Panc1 (cell line): ENCODE measurements around the gene CTNND2. TPM values are rescaled to one million over a fixed set of nuclear protein-coding genes. Genes with fewer than 3 reads are reported as not detected.

ENCODE experiments used
- ATAC-seq: fragments of 200-7000 bp; cut with Tn5 transposase; 2 replicates; pipeline ENCODE4 v1.9.1; 2020; ENCODE audit warnings: mild to moderate bottlenecking, moderate library complexity
- BruUV-seq: library from RNA; stranded (reverse); fragments of 400-500 nt; replicated peaks from 2 replicates; lab custom pipeline; 2021; lab: Mats Ljungman, UMichigan
- CTCF ChIA-PET: fragments of 300-600 bp; sonication (Branson Sonifier 250); formaldehyde crosslinking; loops from one replicate; lab custom pipeline; 2022; ENCODE audit warnings: antibody characterized with exemption; lab: Charles Lee
- POLR2A ChIA-PET: fragments of 300-600 bp; sonication (Branson Sonifier 250); formaldehyde crosslinking; loops from one replicate; lab custom pipeline; 2022; ENCODE audit warnings: antibody characterized with exemption; lab: Charles Lee
- DNase-seq: peaks from one replicate; pipeline ENCODE4 v3.0.0-alpha.2; 2010; ENCODE audit warnings: low read depth, low spot score
- H3K27ac ChIP-seq: 2 replicates; pipeline ENCODE4 v1.5.1; 2011; ENCODE audit warnings: mild to moderate bottlenecking, low read length, inconsistent platforms
- H3K27me3 ChIP-seq: fragments of 200-500 bp; sonication (Bioruptor generic); 2 replicates; pipeline ENCODE4 v1.6.0; 2014; ENCODE audit warnings: low read length, inconsistent platforms; ENCODE audit not compliant: control insufficient read depth, insufficient read depth
- H3K36me3 ChIP-seq: fragments of 200-500 bp; sonication (Bioruptor generic); 2 replicates; pipeline ENCODE4 v1.5.1; 2014; ENCODE audit warnings: inconsistent platforms, mild to moderate bottlenecking, low read length, moderate library complexity; ENCODE audit not compliant: control insufficient read depth, insufficient read depth
- H3K4me1 ChIP-seq: 2 replicates; pipeline ENCODE4 v1.5.1; 2011; ENCODE audit warnings: inconsistent platforms, mild to moderate bottlenecking, low read length, moderate library complexity; ENCODE audit not compliant: control insufficient read depth, insufficient read depth
- H3K4me3 ChIP-seq, 2 experiments: 2 replicates each; pipeline ENCODE4 v1.5.1; 2011 to 2012; ENCODE audit warnings: low read depth in 2 of 2, low read length in 2 of 2, mild to moderate bottlenecking in 2 of 2, inconsistent platforms in 1 of 2, moderate library complexity in 1 of 2
- H3K9me3 ChIP-seq: fragments of 200-500 bp; sonication (Bioruptor generic); 2 replicates; pipeline ENCODE4 v1.5.1; 2014; ENCODE audit warnings: low read depth, mild to moderate bottlenecking, inconsistent platforms, low read length, moderate library complexity; ENCODE audit not compliant: control insufficient read depth, insufficient read depth
- POLR2AphosphoS5 ChIP-seq: IDR thresholded peaks from 2 replicates; pipeline ENCODE4 v1.6.1; 2012; ENCODE audit warnings: mild to moderate bottlenecking, low read depth, low read length, moderate library complexity
- SIN3A ChIP-seq: IDR thresholded peaks from 2 replicates; pipeline ENCODE4 v1.6.1; 2012; ENCODE audit warnings: low read depth, mild to moderate bottlenecking, low read length, moderate library complexity, borderline replicate concordance; ENCODE audit not compliant: insufficient read depth
- TCF7L2 ChIP-seq: IDR thresholded peaks from 2 replicates; pipeline ENCODE4 v1.6.1; 2011; ENCODE audit warnings: mild to moderate bottlenecking, low read depth, low read length, inconsistent platforms
- in situ Hi-C: cut with HindIII; loops from 2 replicates; pipeline ENCODE4 v1.10.0; 2016; ENCODE audit warnings: low sequenced_read_pairs, low pct_unique_long_range_greater_than_20kb
- intact Hi-C: fragments of 100-400 bp; cut with micrococcal nuclease; formaldehyde crosslinking; loops from one replicate; pipeline ENCODE4 v1.10.0; 2022; ENCODE audit not compliant: unreplicated experiment
- total RNA-seq: library from RNA; stranded (reverse); gene quantifications from one replicate; pipeline ENCODE4 v1.2.1, GENCODE V29; 2021; ENCODE audit not compliant: unreplicated experiment
- TF ChIP-seq, protein P1 (sequence below), 2 experiments: IDR thresholded peaks; 2 replicates each; pipeline ENCODE4 v1.6.1; 2011 to 2012; ENCODE audit warnings: low read depth in 2 of 2, control low read depth in 1 of 2, low read length in 1 of 2, mild to moderate bottlenecking in 1 of 2, moderate library complexity in 1 of 2; ENCODE audit not compliant: insufficient read depth in 1 of 2
- TF ChIP-seq, protein P2 (sequence below): fragments of 450-650 bp; IDR thresholded peaks from 2 replicates; pipeline ENCODE4 v1.5.1; 2017; ENCODE audit warnings: mild to moderate bottlenecking

The CTNND2 gene
- total RNA-seq, 1 experiment from 2014 or later: 1.0 TPM

DNA sequence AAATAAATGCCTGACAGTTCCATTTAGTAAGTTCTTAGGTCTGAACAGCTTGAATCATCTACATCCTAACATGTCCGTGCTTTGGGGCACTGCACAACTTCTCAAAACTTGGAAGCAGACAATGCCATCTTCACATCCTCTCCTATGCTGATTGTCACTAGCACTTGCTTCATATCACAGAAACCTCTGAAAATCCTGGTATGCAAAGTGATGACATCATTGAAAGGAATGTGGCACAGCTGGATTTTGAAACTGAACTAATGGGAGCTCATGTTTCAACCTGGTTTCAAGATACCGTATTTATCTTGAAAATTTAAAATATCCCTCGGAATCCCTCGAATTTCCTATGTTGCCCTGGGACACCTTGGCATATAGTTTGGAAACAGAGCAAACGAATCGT is 653.0 kb downstream of the CTNND2 start:
- Histone ChIP-seq H3K27me3 (no peaks in the 10 kb centered on the region; the same call in 1 of the 2 replicates), H3K4me1 (no peaks in the 10 kb centered on the region), H3K9me3 (no peaks in the 10 kb centered on the region), H3K27ac (no peak overlapping the region), H3K36me3 (no peaks in the 10 kb centered on the region), H3K4me3 (no peak overlapping the region)
- in situ Hi-C loops: no loop called here
- ATAC-seq (no peak), DNase-seq (no peak)
- intact Hi-C loops: no loop called here
- TF ChIP-seq, protein P1, sequence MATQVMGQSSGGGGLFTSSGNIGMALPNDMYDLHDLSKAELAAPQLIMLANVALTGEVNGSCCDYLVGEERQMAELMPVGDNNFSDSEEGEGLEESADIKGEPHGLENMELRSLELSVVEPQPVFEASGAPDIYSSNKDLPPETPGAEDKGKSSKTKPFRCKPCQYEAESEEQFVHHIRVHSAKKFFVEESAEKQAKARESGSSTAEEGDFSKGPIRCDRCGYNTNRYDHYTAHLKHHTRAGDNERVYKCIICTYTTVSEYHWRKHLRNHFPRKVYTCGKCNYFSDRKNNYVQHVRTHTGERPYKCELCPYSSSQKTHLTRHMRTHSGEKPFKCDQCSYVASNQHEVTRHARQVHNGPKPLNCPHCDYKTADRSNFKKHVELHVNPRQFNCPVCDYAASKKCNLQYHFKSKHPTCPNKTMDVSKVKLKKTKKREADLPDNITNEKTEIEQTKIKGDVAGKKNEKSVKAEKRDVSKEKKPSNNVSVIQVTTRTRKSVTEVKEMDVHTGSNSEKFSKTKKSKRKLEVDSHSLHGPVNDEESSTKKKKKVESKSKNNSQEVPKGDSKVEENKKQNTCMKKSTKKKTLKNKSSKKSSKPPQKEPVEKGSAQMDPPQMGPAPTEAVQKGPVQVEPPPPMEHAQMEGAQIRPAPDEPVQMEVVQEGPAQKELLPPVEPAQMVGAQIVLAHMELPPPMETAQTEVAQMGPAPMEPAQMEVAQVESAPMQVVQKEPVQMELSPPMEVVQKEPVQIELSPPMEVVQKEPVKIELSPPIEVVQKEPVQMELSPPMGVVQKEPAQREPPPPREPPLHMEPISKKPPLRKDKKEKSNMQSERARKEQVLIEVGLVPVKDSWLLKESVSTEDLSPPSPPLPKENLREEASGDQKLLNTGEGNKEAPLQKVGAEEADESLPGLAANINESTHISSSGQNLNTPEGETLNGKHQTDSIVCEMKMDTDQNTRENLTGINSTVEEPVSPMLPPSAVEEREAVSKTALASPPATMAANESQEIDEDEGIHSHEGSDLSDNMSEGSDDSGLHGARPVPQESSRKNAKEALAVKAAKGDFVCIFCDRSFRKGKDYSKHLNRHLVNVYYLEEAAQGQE (IDR thresholded peaks at IDR 0.05; ENCODE audit: insufficient read depth in 1 of 2, low read depth in 2 of 2, low read length in 1 of 2): no peak
- TF ChIP-seq POLR2AphosphoS5 (no peak), TCF7L2 (no peak), SIN3A (no peak)
- TF ChIP-seq, protein P2, sequence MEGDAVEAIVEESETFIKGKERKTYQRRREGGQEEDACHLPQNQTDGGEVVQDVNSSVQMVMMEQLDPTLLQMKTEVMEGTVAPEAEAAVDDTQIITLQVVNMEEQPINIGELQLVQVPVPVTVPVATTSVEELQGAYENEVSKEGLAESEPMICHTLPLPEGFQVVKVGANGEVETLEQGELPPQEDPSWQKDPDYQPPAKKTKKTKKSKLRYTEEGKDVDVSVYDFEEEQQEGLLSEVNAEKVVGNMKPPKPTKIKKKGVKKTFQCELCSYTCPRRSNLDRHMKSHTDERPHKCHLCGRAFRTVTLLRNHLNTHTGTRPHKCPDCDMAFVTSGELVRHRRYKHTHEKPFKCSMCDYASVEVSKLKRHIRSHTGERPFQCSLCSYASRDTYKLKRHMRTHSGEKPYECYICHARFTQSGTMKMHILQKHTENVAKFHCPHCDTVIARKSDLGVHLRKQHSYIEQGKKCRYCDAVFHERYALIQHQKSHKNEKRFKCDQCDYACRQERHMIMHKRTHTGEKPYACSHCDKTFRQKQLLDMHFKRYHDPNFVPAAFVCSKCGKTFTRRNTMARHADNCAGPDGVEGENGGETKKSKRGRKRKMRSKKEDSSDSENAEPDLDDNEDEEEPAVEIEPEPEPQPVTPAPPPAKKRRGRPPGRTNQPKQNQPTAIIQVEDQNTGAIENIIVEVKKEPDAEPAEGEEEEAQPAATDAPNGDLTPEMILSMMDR: no peak
- ChIA-PET CTCF (no interaction called here), POLR2A (no interaction called here)
- no TSS peak for BruUV-seq

DNA sequence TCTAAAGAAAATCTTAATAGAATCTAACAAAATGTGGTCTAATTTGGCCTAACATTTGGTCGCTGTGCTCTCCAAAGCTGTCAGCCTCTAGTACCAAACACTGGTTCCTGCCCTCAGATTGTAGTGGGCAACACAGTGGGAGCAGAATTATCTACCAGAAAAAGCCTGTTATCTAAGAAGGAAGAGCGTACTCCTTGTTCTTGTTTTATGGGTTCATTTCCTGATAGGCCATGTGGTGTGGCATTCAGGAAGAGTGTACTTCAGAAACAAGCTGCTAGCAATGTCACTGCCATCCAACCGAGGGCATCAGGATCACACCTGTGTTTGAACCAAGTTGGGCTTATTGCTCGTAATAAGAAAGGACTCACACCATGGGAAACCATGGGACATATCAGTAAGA is 655.3 kb downstream of the CTNND2 start:
- Histone ChIP-seq H3K9me3 (no peaks in the 10 kb centered on the region), H3K36me3 (no peaks in the 10 kb centered on the region), H3K4me1 (no peaks in the 10 kb centered on the region), H3K27ac (no peak overlapping the region), H3K4me3 (no peak overlapping the region), H3K27me3 (no peaks in the 10 kb centered on the region; the same call in 1 of the 2 replicates)
- POLR2A ChIA-PET: no interaction called here
- intact Hi-C loops (no loop called here), in situ Hi-C loops (no loop called here)
- ATAC-seq (no peak), DNase-seq (no peak)
- TF ChIP-seq, protein P1 (IDR thresholded peaks at IDR 0.05; ENCODE audit: insufficient read depth in 1 of 2, low read depth in 2 of 2, low read length in 1 of 2): no peak
- TF ChIP-seq SIN3A: no peak
- TF ChIP-seq POLR2AphosphoS5: no peak
- no TSS peak for BruUV-seq
- CTCF ChIA-PET: no interaction called here
